Measurements from ENCODE around the gene TRMT61A. TPM values are rescaled to one million over a fixed set of nuclear protein-coding genes. Genes with fewer than 3 reads are reported as not detected.

The TRMT61A gene
- total RNA-seq, 1 donor from 2014 or later = 10.0 TPM

DNA sequence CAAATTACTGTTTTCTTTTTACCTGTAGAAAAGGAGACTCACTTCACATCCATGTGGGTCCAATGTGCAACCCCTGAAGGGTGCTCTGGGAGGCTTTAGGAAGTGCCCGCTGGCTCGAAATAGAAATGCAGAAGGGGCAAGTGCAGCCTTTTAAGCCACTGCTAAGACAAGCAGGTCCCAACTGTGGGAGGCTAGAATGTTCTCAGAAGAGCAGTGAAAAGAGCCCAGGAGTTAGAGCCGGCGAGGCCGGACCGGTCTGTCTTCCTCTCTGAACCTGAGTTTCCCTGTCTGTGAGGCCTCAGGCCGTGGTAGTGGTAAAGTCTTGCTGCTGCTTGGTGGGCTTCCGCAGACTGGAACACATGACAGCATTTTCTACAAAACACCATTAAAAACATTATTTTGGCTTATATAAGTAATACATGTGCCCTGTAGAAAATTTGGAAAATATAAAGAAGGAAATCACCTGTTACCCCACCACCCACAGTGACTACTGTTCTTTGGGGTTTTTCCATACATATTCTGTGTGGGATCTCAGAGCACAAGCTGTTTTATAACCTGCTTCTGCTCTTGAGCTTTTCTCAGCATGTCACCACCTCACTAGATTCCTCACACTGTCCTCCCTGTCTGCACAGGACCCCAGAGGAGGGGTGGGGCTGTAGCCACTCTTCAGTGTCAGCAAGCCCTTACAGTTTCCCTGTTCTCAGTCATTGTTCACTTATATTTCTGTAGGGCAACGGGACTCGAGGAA lies 12.4 kb upstream of the TRMT61A start:
- peak; percentile 34 for DNase-seq (ENCODE audit: low spot score)
- no peak overlapping the region for H3K4me3 Mint-ChIP-seq (ENCODE audit: unreplicated experiment)
- H3K4me1 Mint-ChIP-seq (ENCODE audit: low read depth) = peaks cover 43% of the 10 kb centered on the region
- H3K27ac Mint-ChIP-seq (ENCODE audit: unreplicated experiment) = peak overlapping the region; percentile 13
- peaks cover 4% of the 10 kb centered on the region for H3K36me3 Mint-ChIP-seq (ENCODE audit: low read depth)
- TF ChIP-seq CTCF (IDR thresholded peaks at IDR 0.05) = no peak
- no peaks in the 10 kb centered on the region for H3K9me3 Mint-ChIP-seq (ENCODE audit: low read depth)
- H3K27me3 Mint-ChIP-seq (ENCODE audit: low read depth) = no peaks in the 10 kb centered on the region

GRCh38 chr14:103517174-103517566 lies 11.8 kb upstream of the TRMT61A start:
- no peak for TF ChIP-seq CTCF (IDR thresholded peaks at IDR 0.05)
- H3K36me3 Mint-ChIP-seq (ENCODE audit: low read depth) = peaks cover 4% of the 10 kb centered on the region
- H3K27me3 Mint-ChIP-seq (ENCODE audit: low read depth) = no peaks in the 10 kb centered on the region
- H3K27ac Mint-ChIP-seq (ENCODE audit: unreplicated experiment) = peak overlapping the region; percentile 72
- H3K4me3 Mint-ChIP-seq (ENCODE audit: unreplicated experiment) = no peak overlapping the region
- peaks cover 43% of the 10 kb centered on the region for H3K4me1 Mint-ChIP-seq (ENCODE audit: low read depth)
- peak; percentile 85 for DNase-seq (ENCODE audit: low spot score)
- H3K9me3 Mint-ChIP-seq (ENCODE audit: low read depth) = no peaks in the 10 kb centered on the region

- H3K4me3 Mint-ChIP-seq (ENCODE audit: unreplicated experiment) = no peak overlapping the region
- H3K4me1 Mint-ChIP-seq (ENCODE audit: low read depth) = peaks cover 37% of the 10 kb centered on the region
- no peaks in the 10 kb centered on the region for H3K36me3 Mint-ChIP-seq (ENCODE audit: low read depth)
- no peak for TF ChIP-seq CTCF (IDR thresholded peaks at IDR 0.05)
- H3K27me3 Mint-ChIP-seq (ENCODE audit: low read depth) = no peaks in the 10 kb centered on the region
- H3K9me3 Mint-ChIP-seq (ENCODE audit: low read depth) = no peaks in the 10 kb centered on the region
- DNase-seq (ENCODE audit: low spot score) = peak; percentile 94
- H3K27ac Mint-ChIP-seq (ENCODE audit: unreplicated experiment) = peak overlapping the region; percentile 72
These were observed 11.1 kb upstream of the TRMT61A start for GRCh38 chr14:103517721-103518421.

GRCh38 chr14:103518422-103519042 lies 10.5 kb upstream of the TRMT61A start:
- peak; percentile 95 for TF ChIP-seq CTCF (IDR thresholded peaks at IDR 0.05)
- Mint-ChIP-seq H3K27me3 (ENCODE audit: low read depth) (no peaks in the 10 kb centered on the region), H3K4me1 (ENCODE audit: low read depth) (peaks cover 33% of the 10 kb centered on the region), H3K36me3 (ENCODE audit: low read depth) (no peaks in the 10 kb centered on the region), H3K9me3 (ENCODE audit: low read depth) (no peaks in the 10 kb centered on the region), H3K27ac (ENCODE audit: unreplicated experiment) (no peak overlapping the region), H3K4me3 (ENCODE audit: unreplicated experiment) (peak overlapping the region; percentile 19)
- peak; percentile 84 for DNase-seq (ENCODE audit: low spot score)

Measured in chondrocyte (in vitro differentiated cells).